Measurements from ENCODE around the gene APOL5.
"Not testable (repeated sequence)": the region's sequence is repeated elsewhere in the genome, so short reads cannot be mapped to it uniquely, and the experiment has no call there.

The APOL5 gene

DNA sequence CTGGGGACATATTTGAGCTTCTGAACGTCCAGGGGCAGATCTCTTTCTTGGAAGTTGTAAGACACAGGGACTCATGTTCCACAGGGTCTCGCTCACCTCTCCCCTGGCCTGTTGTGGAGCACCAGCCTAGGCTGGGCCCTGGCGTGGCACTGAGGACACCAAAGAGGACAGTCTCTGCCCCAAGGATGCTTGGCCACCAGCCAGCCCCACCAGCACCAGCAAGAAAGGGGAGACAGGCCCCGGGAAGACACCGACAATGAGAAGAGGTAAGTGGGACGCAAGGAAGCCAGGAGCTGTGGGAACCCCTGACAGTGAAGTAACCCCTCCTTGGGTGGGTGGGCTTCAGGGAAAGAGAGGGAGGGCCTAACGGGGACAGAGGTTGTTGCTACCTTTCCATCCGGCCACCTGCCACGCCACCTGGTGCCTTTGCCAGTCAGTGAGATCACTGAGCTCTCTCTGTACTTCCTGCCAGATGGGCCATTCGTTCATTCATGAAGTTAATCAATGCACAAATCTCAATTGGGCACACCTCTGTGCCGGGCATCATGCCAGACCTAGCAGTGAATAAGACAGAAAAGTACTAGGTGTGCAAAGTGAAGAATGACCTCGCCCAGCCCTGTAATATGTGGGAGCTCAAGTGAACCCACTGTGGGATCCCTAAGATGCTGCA lies 11.1 kb downstream of the APOL5 start:
- H3K4me3 Mint-ChIP-seq = no peak overlapping the region
- ATAC-seq (no peak), DNase-seq (no peak)
- H3K27me3 Mint-ChIP-seq = peaks cover 12% of the 10 kb centered on the region
- no peaks in the 10 kb centered on the region for H3K36me3 Mint-ChIP-seq (ENCODE audit: low read depth)
- H3K27ac Mint-ChIP-seq = no peak overlapping the region
- H3K9me3 Mint-ChIP-seq = no peaks in the 10 kb centered on the region
- H3K4me1 Mint-ChIP-seq = no peaks in the 10 kb centered on the region

DNA sequence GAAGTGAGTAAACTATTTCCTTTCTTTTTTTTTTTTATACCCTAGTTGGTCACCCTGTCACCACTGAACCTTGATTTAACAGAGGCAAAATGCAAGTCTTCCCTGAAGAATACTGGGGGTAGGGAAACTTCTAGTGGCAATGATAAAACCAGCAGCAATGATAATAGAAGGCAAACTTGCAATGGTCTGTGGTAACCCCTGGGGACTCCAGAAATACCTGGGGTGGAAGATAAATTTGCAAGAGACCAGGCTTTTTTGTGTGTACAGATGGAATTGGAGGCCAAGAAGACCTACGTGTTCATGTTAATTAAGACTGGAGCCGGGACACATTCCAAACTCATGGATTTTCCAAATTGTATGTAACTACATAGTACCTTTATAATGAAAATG lies 11.6 kb downstream of the APOL5 start:
- no peaks in the 10 kb centered on the region for H3K36me3 Mint-ChIP-seq (ENCODE audit: low read depth)

DNA sequence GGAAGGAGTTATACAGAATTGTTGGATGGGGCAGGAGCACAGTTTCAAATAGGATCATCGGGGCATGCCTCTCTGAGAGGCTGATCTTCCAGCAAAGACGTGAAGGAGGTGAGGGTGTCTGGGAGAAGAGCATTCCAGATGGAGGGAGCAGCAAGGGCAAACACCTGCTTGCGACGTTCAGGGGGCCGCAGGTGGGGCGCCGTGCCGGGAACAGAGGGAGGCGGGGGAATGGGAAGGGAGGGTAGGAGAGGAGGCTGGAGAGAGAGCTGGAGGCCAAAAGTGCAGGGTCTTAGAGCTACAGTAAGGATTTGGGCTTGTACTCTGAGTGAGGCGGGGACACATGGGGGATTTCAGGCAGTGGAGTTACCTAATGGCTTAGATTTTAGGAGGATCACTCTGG lies 13.6 kb downstream of the APOL5 start:
- Mint-ChIP-seq H3K27ac (peak overlapping the region; percentile 17), H3K4me3 (no peak overlapping the region), H3K36me3 (ENCODE audit: low read depth) (no peaks in the 10 kb centered on the region), H3K27me3 (peaks cover 12% of the 10 kb centered on the region), H3K4me1 (no peaks in the 10 kb centered on the region), H3K9me3 (no peaks in the 10 kb centered on the region)
- ATAC-seq = no peak
- no peak for DNase-seq

More for the DNA sequence above, 11.6 kb downstream of the APOL5 start:
- DNase-seq (no peak), ATAC-seq (no peak)
- no peak overlapping the region for H3K4me3 Mint-ChIP-seq
- no peaks in the 10 kb centered on the region for H3K4me1 Mint-ChIP-seq
- H3K27me3 Mint-ChIP-seq = peaks cover 12% of the 10 kb centered on the region
- H3K9me3 Mint-ChIP-seq = no peaks in the 10 kb centered on the region
- H3K27ac Mint-ChIP-seq = no peak overlapping the region

DNA sequence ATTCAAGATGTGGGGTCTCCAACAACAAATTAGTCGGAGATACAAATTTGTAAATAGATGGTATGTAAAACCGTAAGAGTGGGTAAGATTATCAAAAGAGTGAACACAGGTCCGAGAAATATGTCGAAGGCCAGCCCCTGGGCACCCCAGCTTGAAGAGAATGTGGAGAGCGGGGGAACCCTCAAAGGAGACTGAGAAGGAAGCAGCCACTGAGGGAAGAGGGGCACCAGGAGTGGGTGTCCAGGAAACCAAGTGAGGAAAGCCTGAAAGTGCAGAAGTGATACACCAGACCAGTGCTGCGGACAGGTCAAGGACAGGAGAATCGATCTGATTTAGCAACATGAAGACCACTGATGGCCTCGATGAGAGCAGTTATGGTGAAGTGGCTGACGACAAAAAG lies 14.4 kb downstream of the APOL5 start:
- Mint-ChIP-seq H3K27me3 (peaks cover 15% of the 10 kb centered on the region), H3K36me3 (ENCODE audit: low read depth) (no peaks in the 10 kb centered on the region), H3K4me1 (no peaks in the 10 kb centered on the region), H3K4me3 (no peak overlapping the region), H3K27ac (no peak overlapping the region), H3K9me3 (no peaks in the 10 kb centered on the region)
- ATAC-seq (no peak), DNase-seq (no peak)

DNA sequence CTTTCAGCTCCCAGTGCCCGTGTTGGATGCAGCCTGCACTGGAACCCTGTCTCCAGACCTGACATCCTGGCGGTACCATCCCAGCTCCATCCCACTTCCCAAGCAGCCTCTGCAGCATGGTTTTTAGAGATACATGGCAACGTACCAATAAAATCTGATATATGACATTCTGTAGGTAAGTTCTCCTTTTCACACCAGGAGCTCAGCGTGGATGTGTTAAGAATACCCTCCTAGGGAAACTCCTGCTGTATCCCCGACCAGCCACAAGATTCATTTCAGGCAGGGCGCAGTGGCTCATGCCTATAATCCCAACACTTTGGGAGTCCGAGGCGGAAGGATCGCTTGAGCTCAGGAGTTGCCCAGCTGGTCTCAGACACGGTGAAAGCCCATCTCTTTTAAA lies 15.4 kb downstream of the APOL5 start:
- Mint-ChIP-seq H3K27me3 (peaks cover 19% of the 10 kb centered on the region), H3K4me3 (no peak overlapping the region), H3K36me3 (ENCODE audit: low read depth) (no peaks in the 10 kb centered on the region), H3K4me1 (no peaks in the 10 kb centered on the region), H3K9me3 (no peaks in the 10 kb centered on the region), H3K27ac (no peak overlapping the region)
- DNase-seq (no peak), ATAC-seq (no peak)

DNA sequence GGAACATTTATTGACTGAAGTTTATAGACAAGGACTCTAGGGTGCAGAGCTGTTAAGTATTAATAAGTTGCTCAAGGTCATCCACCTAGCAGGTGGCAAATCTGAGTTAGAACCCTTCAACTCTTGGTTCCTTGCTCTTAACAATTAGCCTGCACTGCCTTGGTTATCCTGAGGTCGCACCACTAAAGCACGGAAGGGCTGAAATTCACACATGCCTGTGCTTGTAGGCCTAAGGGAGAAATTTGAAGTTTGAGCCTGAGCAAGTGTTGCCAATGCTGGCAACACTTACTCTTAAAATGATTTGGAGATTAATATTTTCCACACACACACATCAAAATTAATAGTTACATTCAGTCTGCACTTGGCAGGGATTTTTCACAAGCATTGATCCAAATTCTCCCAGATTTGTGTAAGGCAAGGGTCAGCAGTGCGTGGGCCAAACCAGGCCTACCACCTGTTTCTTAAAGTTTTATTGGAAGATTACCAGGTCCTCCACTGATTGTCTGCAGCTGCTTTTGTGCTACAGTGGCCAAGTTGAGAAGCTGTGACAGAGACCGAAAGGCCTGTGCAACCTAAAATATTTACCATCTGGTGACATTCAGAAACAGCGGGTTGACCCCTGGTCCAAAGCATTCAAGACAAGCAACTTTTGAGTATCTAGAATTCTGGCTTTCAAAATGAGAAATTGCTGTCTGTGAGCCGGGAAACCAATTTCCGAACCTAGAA lies 16.3 kb downstream of the APOL5 start:
- Mint-ChIP-seq H3K27ac (no peak overlapping the region), H3K36me3 (ENCODE audit: low read depth) (no peaks in the 10 kb centered on the region), H3K4me1 (no peaks in the 10 kb centered on the region), H3K9me3 (no peaks in the 10 kb centered on the region), H3K27me3 (peaks cover 22% of the 10 kb centered on the region), H3K4me3 (no peak overlapping the region)
- DNase-seq (no peak), ATAC-seq (no peak)

DNA sequence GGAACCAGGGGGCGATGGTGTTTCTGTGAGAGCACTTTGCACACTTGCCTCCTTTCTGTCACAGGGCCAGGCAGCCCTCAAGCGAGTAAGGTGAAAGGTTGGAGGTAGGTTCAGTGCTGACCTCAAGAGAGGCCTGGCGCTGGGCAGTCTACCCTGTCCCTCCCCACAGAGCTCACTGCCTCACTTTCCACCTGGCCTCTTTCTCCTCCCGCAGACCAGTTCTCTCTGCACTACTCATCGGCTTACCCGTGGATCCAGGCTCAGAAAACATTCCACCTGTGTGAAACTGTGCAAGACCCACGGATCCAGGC lies 16.8 kb downstream of the APOL5 start:
- Mint-ChIP-seq H3K4me3 (no peak overlapping the region), H3K36me3 (ENCODE audit: low read depth) (no peaks in the 10 kb centered on the region), H3K9me3 (no peaks in the 10 kb centered on the region), H3K27me3 (peaks cover 22% of the 10 kb centered on the region), H3K27ac (no peak overlapping the region), H3K4me1 (no peaks in the 10 kb centered on the region)
- DNase-seq (no peak), ATAC-seq (no peak)

DNA sequence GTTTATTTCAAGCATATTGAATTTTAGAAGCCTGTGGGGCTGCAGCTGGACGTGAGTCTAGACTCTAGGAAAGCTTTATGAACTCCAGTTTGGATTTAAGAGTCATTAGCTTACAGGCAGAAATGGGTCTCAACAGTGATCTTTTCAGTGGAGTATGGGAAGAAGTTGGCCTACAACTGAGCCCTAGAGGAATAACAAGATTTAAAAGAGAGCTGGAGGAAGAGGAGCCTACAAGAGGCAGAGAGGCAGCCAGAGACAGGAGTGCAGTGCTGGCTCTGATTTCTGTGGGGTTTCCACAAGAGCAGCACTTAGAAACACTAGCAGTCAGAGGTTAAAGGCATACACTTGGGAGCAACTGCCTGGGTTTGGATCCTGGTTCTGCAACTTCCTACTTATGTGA lies 17.9 kb downstream of the APOL5 start:
- peaks cover 20% of the 10 kb centered on the region for H3K27me3 Mint-ChIP-seq
- no peak overlapping the region for H3K27ac Mint-ChIP-seq

DNA sequence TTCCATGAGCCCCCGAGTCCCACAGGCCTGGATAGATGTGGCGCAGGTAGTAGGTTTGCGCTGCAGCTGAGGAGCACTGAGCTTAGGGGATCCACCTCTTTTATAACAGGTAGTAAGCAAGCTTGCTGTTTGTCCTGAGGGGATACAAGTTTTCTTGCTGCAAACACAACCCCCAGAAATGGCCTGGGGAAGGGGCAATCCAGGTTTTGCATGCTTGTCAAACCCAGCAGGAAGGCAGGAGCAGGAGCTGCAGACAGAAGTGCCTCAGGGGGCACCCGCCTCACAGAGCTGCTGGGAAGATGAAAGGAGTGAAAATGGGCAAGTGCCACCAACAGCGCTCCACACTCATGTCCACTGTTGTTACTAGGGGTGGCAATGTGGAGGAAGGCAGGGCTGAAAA lies 18.5 kb downstream of the APOL5 start:
- DNase-seq (no peak), ATAC-seq (no peak)
- Mint-ChIP-seq H3K4me3 (no peak overlapping the region), H3K27ac (no peak overlapping the region), H3K27me3 (peaks cover 16% of the 10 kb centered on the region), H3K4me1 (no peaks in the 10 kb centered on the region), H3K36me3 (ENCODE audit: low read depth) (no peaks in the 10 kb centered on the region), H3K9me3 (no peaks in the 10 kb centered on the region)

More for the DNA sequence above, 17.9 kb downstream of the APOL5 start:
- ATAC-seq = no peak
- H3K4me3 Mint-ChIP-seq = no peak overlapping the region
- H3K9me3 Mint-ChIP-seq = no peaks in the 10 kb centered on the region
- no peak for DNase-seq
- H3K4me1 Mint-ChIP-seq = no peaks in the 10 kb centered on the region
- no peaks in the 10 kb centered on the region for H3K36me3 Mint-ChIP-seq (ENCODE audit: low read depth)

DNA sequence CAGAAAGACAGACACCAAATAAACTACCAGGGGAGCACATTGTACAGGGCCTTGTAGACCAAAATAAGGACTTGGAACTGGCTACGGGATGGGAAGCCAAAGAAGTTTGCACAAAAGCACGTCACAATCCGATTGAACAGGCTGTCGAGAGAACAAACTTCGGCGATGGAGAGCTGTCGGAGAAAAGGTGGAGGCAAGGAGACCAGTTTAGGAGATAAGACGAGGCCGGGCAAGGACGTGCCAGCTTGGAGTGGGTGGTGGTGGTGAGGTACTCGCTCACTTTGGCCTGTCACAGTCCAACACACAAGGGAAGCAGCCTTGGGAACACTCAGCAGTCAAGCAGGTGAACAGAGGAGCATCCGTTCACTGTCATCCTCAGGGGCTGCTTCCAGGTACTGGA lies 19.0 kb downstream of the APOL5 start:
- Mint-ChIP-seq H3K36me3 (ENCODE audit: low read depth) (no peaks in the 10 kb centered on the region), H3K4me3 (no peak overlapping the region), H3K9me3 (no peaks in the 10 kb centered on the region), H3K4me1 (no peaks in the 10 kb centered on the region), H3K27me3 (peaks cover 13% of the 10 kb centered on the region), H3K27ac (no peak overlapping the region)
- DNase-seq (no peak), ATAC-seq (no peak)

DNA sequence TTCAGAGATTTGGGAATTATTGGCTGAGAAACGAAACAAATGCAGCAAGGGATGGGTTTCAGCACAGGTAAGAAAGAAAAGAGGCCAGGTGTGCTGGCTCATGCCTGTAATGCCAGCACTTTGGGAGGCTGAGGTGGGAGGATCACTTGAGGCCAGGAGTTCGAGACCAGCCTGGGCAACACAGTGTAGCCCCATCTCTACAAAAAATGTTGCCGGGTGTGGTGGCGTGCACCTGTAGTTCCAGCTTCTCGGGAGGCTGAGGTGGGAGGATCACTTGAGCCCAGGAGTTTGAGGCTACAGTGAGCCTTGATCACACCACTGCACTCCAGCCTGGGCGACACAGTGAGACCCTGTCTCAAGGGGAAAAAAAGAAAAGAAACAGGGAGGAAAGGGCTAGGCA lies 20.2 kb downstream of the APOL5 start:
- not testable (repeated sequence) for DNase-seq; H3K36me3 Mint-ChIP-seq (ENCODE audit: low read depth); H3K4me1 Mint-ChIP-seq; H3K9me3 Mint-ChIP-seq; ATAC-seq; H3K4me3 Mint-ChIP-seq; H3K27ac Mint-ChIP-seq
- peaks cover 10% of the 10 kb centered on the region for H3K27me3 Mint-ChIP-seq

DNA sequence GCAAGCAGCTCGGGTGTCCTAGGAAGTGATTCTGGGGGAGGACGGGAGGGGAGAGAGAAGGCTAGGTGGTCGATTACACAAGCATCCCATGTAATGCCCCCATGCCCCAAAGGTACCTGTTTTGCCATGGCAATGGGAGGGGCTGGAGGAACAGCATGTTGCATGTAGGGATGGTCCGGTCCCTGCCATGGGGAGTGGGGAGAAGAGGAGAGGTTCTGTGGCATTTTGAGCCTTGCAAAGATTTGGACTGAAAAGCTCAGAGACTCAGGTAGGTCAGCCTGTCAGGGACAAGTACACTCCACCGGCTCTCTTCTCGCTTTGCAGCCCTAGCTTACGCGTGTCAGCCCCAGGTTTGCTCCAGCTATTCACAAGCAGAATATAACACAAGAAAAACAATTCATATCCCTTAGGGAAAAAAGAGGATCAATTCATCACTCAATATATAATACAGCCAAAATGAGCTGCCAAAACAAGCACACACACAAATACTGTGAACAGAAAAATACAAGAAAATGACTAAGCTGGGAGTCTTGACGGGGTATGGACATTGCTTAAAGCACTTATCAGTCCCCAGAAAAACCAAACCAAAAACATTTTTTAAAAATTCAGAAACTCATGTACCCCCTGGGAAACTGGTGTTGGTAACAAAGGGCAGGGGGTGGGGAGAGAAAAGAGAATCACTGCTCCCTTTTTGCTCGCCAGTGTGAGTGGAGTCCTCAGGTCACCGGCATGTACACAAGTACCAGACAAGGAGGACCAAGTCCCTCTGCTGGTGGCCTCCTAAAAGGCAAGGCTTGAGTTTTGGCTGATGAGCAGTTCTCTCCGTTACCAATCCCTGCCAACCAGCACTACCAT lies 21.6 kb downstream of the APOL5 start:
- H3K27me3 Mint-ChIP-seq = peaks cover 10% of the 10 kb centered on the region
- H3K4me1 Mint-ChIP-seq = no peaks in the 10 kb centered on the region
- H3K4me3 Mint-ChIP-seq = no peak overlapping the region
- H3K27ac Mint-ChIP-seq = no peak overlapping the region
- DNase-seq (no peak), ATAC-seq (no peak)
- no peaks in the 10 kb centered on the region for H3K9me3 Mint-ChIP-seq
- H3K36me3 Mint-ChIP-seq (ENCODE audit: low read depth) = no peaks in the 10 kb centered on the region

DNA sequence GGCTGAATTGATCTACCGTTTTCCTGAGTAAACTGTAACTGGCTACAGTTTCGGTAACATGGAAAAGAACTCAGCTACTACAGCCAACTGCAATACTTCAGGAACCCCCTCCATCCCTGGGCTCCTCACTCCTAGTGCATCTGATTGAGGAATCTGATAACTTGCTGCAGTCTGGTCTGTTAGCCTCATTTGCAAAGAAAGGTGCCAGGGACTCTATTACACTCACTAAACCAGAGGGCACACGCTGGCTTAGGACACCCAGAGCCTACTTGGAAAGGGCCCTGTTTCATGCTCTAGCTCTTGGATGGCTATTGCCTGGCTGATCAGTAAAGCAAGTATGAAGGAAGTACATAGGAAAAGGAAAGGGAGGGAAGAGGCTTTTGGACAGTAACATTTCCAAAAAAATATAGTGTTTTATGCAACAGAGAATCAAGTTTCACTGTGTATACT lies 22.3 kb downstream of the APOL5 start:
- no peaks in the 10 kb centered on the region for H3K36me3 Mint-ChIP-seq (ENCODE audit: low read depth)
- DNase-seq = no peak
- no peaks in the 10 kb centered on the region for H3K4me1 Mint-ChIP-seq
- H3K4me3 Mint-ChIP-seq = no peak overlapping the region
- peaks cover 10% of the 10 kb centered on the region for H3K27me3 Mint-ChIP-seq
- no peak overlapping the region for H3K27ac Mint-ChIP-seq
- no peak for ATAC-seq
- H3K9me3 Mint-ChIP-seq = no peaks in the 10 kb centered on the region

DNA sequence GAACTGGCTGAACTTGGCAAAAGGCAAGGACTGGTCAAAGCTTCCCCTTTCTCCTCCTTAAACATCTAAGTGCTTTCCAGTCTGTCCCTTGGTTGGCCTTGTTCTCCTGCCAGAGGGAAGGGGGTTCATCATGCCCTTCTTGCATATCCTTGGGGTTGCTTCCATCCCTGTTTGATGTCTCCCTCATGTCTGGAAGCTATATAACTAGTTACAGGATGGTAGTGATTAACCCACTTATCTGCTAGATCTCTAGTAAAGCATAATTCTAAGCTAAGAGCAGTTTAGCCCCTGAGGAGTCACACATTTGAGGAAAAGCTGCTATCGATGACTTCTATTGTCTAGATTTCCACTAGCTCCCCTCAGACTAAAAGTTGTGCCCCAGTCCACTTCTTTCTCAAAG lies 22.9 kb downstream of the APOL5 start:
- Mint-ChIP-seq H3K36me3 (ENCODE audit: low read depth) (no peaks in the 10 kb centered on the region), H3K4me3 (no peak overlapping the region), H3K27ac (no peak overlapping the region), H3K4me1 (no peaks in the 10 kb centered on the region), H3K27me3 (peaks cover 10% of the 10 kb centered on the region), H3K9me3 (no peaks in the 10 kb centered on the region)
- DNase-seq (no peak), ATAC-seq (no peak)

All from activated naive CD8-positive, alpha-beta T cell treated with anti-CD3 and anti-CD28 coated beads, Interleukin-2, amount 50 U/mL, for 24 hours (primary cell).